COR-L47 (cell line): ENCODE measurements around the gene FLNB.

Experiments
- DNase-seq: peaks from one replicate; lab custom pipeline; 2025; lab: John Stamatoyannopoulos, UW

FLNB gene

DNA sequence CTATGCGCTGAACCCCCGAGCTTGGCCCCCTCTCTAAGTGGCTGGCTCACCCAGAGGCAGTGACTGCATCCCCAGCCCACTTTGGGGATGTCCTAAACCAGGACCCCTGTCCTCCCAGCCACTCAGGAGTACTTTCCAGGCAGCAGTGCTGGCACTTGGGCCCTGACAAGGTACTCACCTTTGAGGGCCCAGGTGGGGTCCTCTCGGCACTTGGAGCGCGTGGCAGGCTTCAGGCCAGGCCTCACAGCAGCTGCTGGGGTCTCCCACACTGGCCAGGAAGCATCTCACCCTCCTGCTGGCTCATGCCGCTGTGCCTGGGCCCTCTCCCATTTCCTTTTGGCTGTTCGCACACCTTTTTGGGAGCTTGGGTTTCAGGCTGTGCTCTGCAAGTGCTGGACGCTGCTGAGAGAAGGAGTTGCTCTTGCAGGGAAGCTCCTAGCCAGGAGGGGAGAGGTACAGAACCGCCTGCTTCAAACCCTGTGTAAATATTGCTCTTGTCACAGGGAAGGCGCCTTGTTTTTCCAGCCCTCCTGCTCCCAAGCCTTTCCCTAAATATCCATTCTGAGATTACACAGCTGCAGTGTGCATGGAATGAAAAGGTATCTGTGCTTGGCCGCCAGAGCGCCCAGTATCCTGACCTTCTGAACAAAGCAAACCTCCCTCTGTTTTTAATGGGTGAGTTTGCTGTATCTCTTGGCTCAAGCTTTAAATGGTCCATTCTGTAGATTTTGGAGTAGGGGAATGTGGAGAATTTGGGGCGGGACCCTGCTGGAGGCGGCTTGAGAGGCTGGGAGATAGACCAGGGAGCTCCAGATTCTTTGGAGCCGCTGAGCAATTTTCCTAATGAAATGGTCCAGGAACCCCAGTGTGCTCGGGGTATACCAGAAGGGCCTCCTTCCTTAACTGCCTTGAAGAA lies 156.9 kb downstream of the FLNB start:
- DNase-seq, result no peak

DNA sequence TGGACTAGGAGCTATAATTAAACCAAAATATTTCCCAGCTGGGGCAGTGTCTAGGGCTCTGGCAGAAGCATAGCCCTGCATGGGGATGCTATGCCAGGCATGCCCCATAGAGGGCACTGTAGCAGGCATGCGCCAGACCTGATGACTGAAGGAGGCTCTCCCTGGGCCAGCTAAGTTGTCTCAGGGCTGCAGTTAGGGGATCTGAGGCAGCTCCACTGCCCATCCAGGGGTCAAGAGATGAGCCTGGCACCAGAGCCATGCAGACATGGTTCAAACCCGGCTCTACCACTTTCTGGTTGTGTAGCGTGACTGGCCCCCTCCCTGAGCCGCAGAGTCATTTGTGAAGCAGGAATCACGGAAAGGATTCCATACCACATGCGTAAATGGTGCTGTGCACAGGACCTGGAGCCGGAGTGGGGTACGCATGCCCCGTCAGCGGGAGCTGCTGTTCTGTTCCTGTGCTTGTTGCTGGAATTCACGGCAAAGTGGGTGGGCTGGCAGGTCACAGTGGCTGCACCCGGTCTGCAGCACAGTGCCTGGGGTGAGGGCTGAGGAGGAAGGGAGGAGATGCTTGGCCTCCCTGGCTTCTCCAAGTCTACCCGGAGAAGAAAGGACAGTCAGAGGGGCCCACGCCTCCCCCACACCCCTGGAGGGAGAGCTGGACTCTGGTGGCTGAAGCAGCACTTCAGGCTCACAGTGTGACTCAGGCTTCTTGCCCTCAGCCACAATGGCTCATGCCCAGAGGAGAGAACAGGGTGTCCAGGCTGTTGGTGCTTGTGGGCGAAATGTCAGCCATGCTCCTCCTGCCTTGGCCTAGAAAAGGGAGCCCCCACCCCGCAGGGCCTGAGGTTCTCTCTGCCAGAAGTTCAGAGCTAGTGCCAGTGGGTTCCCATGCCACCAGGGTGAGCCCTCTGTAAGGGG lies 159.5 kb downstream of the FLNB start:
- no peak for DNase-seq

DNA sequence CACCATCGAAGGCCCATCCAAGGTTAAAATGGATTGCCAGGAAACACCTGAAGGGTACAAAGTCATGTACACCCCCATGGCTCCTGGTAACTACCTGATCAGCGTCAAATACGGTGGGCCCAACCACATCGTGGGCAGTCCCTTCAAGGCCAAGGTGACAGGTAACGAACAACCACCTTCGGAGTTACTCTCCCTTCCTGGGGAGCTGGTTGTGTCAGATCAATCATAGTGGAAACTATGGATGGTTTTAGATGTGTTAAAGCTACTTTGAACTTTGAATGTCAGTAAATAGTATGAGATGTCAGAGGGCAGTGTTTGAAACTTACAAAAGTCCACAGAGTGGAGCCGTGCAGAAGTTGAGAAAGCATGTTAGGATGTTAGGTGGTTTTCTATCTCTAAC lies 160.3 kb downstream of the FLNB start:
- DNase-seq, result no peak

DNA sequence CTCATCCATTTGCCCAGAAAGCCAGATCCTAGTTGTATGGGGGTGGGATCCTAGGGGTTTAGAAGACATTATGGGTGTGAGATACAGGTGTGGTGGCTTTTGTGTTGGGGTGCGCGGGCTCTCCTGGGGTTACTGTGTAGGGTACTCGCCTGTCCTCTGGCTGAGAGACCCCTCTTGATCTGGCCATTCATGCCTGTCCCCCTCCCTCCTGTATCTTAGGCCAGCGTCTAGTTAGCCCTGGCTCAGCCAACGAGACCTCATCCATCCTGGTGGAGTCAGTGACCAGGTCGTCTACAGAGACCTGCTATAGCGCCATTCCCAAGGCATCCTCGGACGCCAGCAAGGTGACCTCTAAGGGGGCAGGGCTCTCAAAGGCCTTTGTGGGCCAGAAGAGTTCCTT lies 161.1 kb downstream of the FLNB start:
- DNase-seq, result no peak

DNA sequence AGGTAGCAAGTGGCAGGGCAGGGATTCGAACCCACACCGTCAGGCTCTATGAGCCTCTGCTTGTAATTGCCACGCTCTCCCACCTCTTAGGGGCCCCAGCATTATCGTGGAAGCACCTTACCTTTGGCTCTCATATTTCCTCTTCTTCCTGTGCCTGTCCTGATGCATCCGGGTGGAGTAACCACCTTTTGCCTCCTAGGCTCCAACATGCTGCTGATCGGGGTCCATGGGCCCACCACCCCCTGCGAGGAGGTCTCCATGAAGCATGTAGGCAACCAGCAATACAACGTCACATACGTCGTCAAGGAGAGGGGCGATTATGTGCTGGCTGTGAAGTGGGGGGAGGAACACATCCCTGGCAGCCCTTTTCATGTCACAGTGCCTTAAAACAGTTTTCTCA lies 162.2 kb downstream of the FLNB start:
- DNase-seq, result no peak

DNA sequence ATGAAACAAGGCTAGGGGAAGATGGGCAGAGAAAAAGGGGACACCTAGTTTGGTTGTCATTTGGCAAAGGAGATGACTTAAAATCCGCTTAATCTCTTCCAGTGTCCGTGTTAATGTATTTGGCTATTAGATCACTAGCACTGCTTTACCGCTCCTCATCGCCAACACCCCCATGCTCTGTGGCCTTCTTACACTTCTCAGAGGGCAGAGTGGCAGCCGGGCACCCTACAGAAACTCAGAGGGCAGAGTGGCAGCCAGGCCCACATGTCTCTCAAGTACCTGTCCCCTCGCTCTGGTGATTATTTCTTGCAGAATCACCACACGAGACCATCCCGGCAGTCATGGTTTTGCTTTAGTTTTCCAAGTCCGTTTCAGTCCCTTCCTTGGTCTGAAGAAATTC lies 162.9 kb downstream of the FLNB start:
- no peak for DNase-seq

DNA sequence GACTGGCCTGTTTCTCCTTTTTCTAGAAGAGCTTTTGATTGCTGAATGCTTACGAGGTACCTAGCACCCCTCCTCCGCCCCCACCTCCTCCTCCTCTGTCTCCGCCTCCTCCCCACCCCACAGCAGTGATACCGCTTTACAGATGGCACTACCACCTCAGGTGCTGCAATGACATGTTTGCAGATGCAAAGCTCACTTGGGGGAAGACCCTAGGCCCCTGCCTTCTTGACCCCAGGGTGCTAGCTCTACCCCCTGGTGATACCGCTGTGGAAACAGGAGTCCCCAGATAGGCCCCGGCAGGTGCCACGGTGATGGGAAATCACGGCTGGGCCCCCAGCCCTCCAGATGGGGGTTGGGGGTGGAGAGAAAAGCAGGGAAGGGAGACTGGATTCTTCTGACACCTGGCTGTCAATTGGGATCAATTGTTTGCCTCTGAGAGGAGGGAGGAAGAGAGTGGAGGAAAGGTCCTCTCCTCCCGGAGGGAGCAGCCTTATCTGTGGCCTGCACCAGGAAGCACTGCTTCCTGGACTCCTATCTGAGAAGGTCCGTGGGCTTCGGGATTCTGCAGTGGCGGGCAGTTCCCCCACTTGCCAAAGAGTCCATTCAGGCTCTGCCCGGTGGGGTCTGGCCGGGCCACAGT lies 164.9 kb downstream of the FLNB start:
- no peak for DNase-seq

DNA sequence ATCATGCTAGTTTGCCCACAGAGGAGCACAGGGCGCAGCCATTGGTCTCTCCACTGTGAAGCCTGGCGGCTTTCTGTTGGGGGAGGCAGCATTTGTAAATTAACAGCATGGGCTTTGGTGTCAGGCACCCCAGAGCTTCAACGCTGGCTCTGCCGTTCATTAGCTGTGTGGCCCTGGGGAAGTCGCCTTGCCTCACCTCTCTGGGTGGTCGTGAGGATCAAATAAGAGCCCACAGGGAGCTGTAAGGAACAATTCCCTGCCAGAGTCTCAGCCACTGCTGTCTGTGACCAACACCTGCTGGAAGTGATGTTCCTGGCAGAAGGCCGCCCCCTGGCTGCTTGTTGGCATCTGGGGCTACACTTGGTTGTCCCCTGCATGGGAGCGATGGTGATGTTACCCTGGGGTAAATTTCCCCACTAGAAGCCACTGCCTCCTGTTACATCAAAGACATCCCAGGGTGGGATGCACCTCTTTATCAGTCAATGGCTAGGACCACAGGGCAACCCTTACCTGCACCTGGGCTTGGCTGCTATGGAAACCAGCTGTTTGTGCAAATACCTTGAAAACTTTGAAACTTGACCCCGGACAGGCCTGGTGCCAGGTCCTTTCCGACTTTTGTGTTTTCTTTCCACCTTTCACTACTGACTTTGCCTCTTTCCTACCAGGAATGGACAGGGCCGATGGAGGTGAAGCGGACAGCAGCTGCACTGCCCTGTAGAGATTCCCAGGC lies 165.6 kb downstream of the FLNB start:
- peak; percentile 55 for DNase-seq

DNA sequence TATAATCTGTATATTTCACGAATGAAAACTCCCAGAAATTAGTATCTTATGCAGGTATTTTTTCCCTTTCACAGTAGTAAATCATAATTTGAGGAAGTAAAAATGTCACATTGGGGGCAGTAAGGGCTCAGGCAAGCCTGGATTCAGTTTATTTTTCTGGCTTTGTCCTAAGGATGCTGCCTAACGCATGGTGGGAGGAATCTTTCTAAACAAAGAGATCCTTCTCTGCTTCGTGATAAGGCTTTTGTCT lies 166.9 kb downstream of the FLNB start:
- DNase-seq, result no peak

DNA sequence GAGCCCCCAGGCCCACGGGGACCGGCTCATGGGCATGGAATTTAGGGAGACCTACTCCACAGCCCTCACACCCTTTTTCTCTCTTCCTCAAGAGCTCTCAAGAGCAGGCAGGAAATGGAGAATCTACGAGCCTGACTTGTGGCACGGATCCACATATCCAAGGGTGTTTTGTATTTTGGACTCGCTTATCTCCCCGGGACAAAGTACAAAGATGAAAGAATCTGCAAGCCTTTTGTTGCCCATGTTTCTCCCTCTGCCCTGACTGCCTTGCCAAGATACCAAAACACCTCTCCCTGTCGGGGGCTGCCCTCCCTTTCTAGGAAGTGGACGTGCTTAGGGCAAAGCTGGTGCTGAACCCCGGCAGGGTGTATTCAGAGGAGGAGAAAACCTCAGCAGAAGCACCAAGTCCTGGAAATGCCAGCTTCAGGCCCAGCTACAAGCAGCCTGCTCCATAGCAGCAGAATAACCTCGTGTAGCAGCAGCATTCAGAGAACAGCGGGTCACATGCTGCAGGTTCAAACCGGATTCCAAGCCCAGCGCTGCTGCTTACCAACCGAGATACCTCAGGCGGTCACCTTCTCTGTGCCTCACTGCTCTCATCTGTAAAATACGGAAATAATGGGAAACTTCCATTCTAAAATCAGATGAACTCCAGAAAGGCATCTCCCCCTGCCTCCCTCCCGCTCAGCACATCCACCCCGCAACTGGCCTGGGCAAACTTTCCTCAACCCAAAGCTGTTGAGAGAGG lies 167.4 kb downstream of the FLNB start:
- no peak for DNase-seq

DNA sequence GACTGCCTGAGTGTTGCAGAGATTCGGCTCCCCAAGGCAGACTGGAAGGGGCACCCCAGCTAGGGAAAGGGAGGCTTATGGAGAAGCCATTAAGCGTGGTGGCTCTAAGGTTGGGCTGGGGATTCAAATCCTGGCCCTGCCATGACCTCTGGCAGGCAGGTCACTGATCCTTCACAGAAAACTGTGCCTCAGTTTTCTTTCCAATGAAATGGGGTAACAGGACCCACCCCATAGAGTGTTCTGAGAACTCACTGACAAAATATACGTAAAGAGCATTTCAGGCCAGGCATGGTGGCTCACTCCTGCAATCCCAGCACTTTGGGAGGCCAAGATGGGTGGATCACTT lies 167.9 kb downstream of the FLNB start:
- DNase-seq, result no peak

DNA sequence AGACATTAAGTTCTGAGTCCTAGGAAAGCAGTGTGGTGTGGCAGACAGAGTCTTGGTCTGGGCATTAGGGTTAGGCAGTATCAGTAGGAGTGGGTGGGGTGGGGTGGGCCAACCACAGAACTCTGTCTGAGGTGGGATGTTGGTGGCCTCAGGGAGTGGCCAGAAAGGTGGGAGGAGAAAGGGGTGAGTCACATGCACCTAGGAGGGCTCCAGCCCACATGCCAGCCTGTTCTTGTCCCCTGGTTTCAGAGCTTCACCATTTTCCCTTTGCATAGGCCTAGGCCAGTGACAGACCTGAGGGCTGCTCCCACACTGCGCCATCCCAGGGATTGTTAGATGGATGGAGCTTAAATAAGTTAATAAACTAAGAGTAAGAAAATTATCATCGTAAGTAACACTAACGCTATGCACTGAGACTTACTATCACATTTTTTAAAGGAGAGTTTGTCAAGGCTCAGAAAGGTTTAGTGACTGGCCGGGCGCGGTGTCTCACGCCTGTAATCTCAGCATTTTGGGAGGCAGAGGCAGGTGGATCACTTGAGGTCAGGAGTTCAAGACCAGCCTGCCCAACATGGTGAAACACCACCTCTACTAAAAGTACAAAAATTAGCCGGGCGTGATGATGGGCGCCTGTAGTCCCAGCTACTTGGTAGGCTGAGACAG lies 168.7 kb downstream of the FLNB start:
- DNase-seq, result no peak

DNA sequence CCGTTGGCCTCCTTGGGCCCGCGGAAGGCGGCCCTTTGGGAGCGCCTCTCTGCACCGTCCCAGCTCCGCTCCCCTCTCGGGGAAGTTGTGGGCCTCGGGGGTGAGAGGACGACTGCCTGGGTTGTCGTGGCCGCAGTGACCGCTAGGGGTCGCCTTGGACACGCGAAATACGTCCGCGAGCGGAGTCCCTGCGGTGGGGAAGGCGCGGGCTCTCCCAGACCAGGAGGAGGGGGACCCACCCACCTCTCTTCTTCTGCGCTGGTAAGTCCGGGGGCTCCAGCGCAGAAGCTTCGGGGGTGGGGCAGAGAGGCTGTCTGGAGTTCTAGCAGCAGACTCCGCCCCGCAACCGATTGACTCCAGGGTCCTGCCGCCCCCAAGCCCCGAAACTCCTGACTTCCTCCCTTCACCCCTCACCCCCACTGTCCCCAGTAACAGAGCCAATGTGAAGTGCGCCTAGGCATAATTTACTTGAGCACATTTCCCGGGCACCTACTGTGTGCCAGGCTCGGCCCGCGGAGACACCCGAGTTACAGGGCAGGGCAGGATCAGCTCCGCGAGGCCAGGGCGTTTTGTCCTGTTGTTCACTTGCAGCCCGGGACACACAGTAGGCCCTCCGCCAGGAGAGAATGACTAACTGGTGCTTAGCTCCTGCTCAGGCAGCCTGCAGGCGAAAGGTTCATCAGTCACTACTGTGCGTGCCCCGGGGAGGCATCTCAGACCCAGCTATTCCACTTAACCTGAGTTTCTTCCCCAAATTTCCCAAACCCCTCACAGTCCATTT lies 169.7 kb downstream of the FLNB start:
- DNase-seq, result no peak

DNA sequence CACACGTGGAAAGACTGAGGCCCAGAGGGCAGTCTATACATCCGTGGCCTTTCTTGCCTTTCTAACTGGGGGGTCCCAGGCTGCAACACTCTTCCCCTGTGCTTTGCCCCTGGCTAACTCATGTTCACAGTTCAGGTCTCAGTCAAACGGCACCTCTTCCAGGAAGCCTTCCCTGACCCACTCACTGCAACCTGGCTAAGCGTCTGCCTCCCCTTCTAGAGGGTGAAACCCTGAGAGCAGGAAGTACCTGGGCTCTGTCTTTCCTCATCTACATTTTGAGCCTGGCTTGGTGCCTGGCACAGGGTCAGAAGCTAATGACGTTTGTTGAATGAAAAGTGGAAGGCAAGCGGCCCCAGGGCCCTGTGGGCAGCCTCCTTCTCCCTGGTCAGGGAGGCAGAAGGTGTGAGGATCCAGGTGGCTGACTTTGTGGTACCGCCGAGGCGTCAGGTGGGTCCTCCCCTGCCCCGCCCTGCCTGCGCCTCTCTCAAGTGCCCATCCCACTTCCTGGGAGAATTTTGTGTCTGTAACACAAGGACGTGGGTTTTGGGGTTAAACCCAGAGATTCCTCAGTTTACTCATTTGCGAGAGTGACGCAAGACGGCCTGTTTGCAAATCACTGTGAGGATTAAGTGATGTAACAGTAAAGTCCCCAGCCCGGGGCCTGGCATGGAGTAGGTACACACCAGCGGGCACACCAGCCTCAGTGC lies 170.5 kb downstream of the FLNB start:
- DNase-seq, result no peak

DNA sequence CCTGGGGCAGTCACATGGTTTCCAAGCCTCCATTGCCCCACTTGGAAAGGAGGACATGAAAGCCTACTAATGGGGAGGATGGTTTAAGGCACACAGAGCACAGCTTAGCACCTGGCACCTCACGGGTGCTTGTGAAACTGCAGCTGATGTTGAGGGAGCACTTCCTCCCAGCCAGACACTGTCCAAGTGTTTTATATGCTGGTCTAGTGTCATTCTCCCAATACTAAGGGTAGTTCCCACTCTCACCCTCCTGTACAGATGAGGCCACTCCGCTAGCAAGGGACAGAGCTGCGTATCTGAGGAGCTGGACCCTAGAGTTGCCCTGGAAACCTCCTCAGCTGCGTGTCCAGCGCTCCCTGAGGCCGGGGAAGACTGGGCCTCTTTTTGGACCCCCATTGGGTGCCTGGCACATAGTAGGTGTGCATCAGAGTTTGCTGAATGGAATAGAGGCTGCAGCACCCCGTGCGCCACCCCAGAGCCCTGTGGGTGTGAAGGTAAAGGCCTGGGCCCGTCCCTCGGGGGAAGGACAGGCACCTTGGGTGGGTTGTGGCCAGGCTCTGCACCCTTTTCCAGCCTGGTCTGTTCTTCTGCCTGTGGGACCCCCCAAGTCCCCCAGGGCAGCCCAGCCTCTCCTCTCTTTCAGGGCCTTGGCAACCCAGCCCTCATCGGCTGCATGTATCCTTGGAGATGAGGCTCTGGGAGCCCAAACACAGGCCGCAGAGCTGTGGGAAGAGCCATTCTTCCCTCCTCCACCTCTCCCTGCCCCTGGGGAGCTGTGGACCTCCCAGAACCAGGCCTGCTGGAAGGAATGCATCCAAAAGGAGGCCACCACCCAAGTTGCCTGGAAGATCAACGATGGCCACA lies 171.2 kb downstream of the FLNB start:
- DNase-seq, result no peak

DNA sequence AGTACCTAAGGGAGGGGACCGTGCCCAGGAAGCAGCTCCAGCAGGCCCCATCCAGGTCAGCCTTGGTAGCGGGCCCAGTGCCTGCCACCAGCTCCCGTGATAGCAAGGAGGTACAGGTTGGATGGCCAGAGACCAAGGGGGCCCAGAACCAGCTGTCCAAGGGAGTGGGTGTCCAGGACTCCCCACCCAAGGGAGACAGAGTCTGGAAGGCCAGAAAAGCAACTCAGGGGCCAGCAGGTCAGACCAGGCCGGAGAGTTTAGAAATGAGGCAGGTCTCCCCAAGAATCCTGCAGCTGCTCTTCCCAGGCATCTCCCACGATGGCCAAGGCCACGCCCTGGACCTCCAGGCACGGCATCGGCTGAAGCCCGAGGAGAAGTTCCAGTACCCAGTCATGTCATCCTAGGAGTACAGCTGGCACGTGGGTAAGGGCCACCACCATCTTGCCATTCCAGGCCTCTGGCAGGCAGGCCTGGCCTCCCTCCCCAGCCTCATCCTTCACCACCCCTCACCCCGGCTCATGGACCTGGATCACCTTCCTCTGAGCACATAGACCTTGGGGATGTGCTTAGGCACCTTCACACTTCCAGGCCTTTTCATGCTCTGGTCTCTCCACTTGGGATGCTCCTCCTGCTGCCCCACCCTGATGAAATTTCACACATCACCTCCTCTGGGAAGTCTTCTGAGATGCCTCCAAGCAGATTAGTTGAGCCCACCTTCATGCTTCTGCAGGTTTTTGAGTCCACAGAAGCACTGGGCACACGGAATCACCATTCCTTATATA lies 172.1 kb downstream of the FLNB start:
- no peak for DNase-seq

DNA sequence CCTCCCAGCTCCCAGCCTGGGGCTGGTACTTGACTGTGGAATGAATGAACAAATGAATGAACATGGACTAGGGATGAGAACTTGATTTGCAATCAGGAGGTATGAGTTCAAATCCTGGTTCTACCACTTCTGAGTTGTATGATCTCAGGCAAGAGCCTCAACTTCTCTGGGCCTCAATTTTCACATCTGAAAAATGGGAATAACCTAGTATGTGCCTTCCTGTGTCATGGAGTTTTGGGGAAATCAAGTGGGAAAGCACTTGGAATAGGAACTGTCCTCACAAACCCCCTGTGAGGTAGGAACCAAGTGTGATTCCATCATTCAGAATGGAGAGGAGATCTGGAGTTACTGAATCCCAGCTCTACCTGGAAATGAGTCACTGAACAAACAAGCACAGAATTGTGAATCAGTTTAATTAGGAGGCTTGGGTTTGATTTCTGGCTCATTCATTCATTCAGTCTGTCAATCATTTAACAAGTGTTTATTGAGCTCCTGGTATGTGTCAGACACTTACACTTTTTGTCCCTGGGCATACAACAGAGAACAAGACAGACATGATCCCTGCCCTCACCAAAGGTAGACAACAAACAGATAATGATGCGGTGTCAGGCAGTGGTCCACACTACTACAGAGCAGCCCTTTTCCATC lies 172.8 kb downstream of the FLNB start:
- DNase-seq, result no peak
